Skin of body (tissue), 2 donors: ENCODE data around the gene PPARG. TPM values are rescaled to one million over a fixed set of nuclear protein-coding genes. Genes with fewer than 3 reads are reported as not detected.
A peak's percentile ranks its signal among the peaks of the same experiment; 100 is the strongest.

Source experiments
- DNase-seq: peaks from one replicate; lab custom pipeline; 2025; lab: John Stamatoyannopoulos, UW
- total RNA-seq: library from RNA; depleted of rRNA; stranded (reverse); fragments of >200 nt; gene quantifications from one replicate; pipeline ENCODE4 v1.2.3, GENCODE V29; 2014

Gene PPARG
- total RNA-seq, 1 donor from 2014 or later, result 72.8 TPM

- DNase-seq, result no peak
These were observed 54.2 kb downstream of the PPARG start for GRCh38 chr3:12343047-12343501.

GRCh38 chr3:12345141-12345561 lies 56.3 kb downstream of the PPARG start:
- DNase-seq, result no peak

DNA sequence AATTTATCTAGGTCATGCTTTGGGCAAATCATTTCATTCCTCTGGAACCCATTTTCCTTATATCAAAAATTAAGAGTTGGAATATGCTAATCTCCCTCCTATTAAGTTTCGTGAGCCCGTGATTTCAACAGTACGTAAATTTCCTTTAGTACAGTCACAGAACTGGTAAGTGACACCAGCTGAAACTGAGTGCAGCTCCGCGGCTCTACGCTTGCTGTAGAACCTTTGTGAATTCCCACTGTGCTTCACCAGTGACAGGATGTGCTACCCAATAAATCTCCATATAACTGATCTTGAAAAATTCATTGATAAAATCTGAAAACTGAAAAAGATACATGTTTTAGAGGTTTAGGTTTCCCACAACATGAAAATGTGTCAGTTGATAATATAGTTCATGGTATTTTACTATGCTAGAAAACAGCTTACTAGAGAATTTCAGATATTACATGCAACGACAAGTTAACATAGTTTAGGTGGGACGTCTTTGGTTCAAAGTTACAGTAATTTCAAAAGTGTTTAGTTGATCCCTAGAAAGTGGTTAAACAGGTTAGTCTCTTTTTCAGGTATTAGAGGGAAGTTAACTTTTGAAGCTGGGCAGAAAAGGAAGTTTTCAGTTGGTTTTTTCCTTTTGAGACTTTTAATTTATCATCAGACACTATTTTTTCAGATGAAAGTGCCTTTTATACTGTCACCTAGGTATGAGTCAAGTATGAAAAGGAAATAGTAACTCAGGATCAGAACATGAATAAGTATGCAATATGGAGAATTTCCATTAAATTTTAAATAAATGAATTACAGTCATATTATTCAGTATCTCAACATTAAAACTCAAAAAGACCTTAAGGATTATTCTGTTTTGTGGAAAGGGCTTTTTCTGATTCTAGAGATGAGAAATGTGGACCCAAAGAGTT lies 57.0 kb downstream of the PPARG start:
- no peak for DNase-seq

DNA sequence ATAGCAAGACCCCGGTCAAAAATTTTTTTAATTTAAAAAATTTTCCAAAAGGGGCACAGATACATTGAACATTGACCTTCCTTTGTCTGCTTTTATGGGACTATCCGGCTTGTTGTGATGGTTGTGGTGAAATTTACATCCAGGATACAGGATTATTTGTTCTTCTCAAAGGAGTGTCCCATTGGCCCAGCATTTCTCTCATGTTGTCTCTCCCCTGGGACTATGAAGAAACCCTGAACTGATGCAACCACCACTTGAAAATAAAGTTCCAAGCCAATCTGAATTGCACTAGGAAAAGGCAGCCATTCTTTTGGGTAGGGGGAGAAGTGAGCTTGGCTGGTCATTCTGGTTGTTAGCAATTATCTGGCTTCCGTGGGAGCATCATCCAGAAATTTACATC lies 58.4 kb downstream of the PPARG start:
- no peak for DNase-seq

DNA sequence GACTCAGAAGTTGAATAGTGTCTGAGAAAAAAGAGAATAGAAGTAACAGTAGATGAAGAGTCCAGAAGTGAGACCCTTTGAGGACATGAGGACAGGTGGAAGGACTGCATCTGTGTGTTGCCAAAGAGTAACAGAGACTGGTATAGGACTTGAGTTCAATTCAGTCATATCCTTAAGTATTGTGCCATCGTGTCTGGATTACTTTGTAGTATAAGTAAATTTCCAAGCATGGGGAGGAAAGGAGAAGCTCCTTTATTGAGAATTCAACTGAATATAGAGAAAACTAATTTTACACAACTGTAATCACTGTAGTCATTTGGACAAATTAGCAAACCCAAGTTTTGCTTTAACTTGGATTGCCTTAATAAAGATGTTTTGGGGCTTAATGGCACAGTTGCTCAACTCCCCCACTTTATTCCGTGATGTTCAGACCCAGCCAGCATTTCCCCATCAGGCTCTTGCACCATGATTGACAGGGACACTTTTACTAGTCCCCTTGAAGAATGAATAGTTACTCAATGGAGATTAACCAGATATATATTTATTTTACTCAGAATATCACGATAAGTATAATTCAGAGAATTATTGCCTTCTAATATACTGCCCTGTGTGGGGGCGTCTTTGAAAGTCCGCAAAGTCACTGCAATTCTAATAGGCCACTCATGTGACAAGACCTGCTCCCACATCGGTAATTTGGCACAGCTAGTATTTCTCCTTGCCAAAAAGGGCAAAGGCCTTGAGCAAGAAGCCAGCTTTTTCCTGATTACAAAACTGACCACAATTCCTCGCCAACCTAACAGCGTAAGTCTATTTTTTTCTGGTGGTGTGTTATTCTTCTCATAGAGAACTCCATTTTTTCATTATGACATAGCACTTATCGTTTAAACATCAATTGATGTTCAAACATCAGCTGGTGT lies 61.3 kb downstream of the PPARG start:
- DNase-seq, result no peak

GRCh38 chr3:12351145-12351544 lies 62.3 kb downstream of the PPARG start:
- no peak for DNase-seq

DNA sequence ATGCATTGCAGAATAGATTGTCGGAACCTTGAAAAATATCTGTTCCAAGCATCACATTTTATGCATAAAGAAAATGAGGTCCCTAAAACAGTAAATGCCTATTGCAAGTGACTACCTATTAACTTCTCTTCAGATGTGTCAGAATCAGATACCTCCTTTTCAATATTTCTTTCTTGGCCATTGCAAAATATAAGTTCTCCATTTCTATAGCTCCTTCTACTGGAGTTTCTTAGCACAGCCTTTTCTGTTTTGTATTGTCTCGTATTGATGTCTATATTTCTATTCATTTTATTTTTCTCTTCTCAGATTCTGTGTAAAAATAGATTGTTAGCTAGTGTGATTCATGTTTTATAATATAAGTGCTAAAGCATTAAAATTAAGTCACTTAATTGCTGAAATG lies 63.4 kb downstream of the PPARG start:
- no peak for DNase-seq

GRCh38 chr3:12352755-12353154 lies 63.9 kb downstream of the PPARG start:
- DNase-seq, result no peak

DNA sequence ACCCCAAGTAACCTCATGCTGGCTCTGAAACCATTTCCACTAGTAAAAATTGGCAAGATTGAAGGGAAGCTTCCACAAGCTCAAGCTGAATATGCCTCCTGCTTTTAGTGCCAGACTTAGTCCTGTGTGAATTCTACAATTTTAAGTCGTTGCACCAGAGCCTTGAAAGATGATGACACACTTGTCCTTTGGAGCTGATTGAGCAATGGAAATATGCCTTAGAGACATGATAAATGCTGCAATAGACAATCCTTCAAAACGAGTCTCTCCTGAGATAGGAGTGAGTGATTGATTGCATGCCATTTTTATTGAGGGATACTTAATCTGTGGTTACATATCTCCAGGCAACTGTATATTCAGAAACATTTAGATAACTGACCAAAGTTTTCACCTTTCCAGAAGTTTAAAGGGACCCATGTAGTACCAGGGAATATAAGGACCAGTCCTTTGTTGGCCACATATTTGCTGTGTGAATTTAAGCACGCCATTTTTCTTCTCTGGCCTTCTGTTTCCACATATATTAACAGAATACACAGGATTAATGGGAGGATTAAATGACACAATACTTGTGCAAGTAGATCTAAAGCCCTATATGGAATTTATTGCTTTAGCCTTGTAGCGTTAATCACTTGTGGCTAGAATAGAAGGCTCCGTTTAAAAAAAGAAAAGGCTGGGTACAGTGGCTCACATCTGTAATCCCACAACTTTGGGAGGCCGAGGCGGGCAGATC lies 65.1 kb downstream of the PPARG start:
- peak; percentile 61 for DNase-seq

- no peak for DNase-seq
These were observed 67.3 kb downstream of the PPARG start for GRCh38 chr3:12356175-12356574.

GRCh38 chr3:12356996-12357395 lies 68.1 kb downstream of the PPARG start:
- no peak for DNase-seq

- DNase-seq, result no peak
These were observed 68.6 kb downstream of the PPARG start for GRCh38 chr3:12357456-12357855.

- no peak for DNase-seq
These were observed 74.7 kb downstream of the PPARG start for GRCh38 chr3:12363397-12364195.

DNA sequence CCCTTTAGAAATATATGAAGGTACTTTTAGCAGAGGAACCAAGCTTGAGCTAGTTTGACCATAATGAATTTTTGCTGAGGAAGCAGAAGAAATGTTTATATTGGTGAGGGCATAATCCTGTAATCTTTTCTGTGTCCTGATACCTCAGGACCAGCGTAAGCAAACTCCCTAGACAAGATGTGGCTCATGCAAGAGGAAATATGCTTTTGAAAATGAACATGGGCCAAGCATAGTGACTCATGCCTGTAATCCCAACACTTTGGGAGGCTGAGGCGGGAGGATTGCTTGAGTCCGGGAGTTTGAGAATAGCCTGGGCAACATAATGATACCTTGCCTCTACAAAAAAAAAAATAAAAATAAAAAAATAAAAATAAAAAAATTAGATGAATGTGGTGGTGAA lies 78.5 kb downstream of the PPARG start:
- DNase-seq, result no peak

DNA sequence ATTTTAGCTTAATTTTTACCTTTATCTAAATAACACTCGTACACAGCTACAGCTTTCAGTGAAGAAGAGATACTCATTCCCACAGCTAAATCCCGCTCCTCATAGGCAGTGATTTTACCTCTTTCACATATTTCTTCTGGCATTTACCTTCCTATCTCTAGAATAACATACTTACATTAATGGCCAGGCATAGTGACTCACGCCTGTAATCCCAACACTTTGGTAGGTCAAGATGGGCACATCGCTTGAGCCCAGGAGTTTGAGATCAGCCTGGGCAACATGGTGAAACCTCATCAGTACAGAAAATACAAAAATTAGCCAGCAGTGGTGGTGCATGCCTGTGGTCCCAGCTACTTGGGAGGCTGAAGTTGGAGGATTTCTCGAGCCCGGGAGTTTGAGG lies 80.2 kb downstream of the PPARG start:
- no peak for DNase-seq

GRCh38 chr3:12369598-12369997 lies 80.7 kb downstream of the PPARG start:
- no peak for DNase-seq

GRCh38 chr3:12370758-12371157 lies 81.9 kb downstream of the PPARG start:
- peak; percentile 50 for DNase-seq

GRCh38 chr3:12371525-12372140 lies 82.8 kb downstream of the PPARG start:
- DNase-seq, result no peak

GRCh38 chr3:12372741-12373280 lies 83.9 kb downstream of the PPARG start:
- peak; percentile 27 for DNase-seq

DNA sequence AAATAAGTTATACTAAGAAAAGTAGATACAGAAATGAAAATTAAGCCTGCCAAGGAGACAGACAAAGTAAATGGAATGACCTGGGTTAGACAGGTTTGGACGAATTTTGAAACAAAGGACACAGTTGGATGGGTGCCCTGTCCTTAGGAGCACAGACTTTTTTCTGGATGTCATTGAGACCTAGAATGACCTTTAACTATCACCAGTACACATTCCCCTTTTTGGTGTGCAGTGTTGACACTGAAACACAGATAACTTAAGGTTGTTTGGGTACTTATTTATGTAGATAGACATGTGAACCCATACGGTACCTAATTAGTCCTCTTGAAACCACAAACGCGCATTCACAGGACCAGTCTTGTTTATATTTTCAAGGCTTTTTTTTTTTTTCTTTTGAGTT lies 86.7 kb downstream of the PPARG start:
- no peak for DNase-seq
